Brain microvascular endothelial cell (primary cell): ENCODE data around the gene SCD5.
"Not testable (repeated sequence)": the region's sequence is repeated elsewhere in the genome, so short reads cannot be mapped to it uniquely, and the experiment has no call there.

ENCODE experiments used
- DNase-seq: peaks from one replicate; pipeline ENCODE4 v3.0.0-alpha.2; 2020
- H3K27ac ChIP-seq: fragments of 250-450 bp; sonication (Bioruptor Pico); 2 replicates; pipeline ENCODE4 v1.5.1; 2020; ENCODE audit warnings: mild to moderate bottlenecking, moderate library complexity
- H3K27me3 ChIP-seq: fragments of 250-450 bp; sonication (Bioruptor Pico); replicated peaks from 2 replicates; pipeline ENCODE4 v1.5.1; 2020; ENCODE audit warnings: mild to moderate bottlenecking
- H3K36me3 ChIP-seq: fragments of 250-450 bp; sonication (Bioruptor Pico); replicated peaks from 2 replicates; pipeline ENCODE4 v1.5.1; 2020; ENCODE audit warnings: mild to moderate bottlenecking
- H3K4me3 ChIP-seq: 2 replicates; pipeline ENCODE4 v1.5.1; 2011; ENCODE audit warnings: low read depth, mild to moderate bottlenecking, control low read depth, low read length, moderate library complexity
- CTCF ChIP-seq: IDR thresholded peaks from 2 replicates; pipeline ENCODE4 v1.5.1; 2011; ENCODE audit warnings: low read depth, mild to moderate bottlenecking, moderate library complexity, low read length, control low read depth, inconsistent platforms; ENCODE audit errors: missing control alignments
- in situ Hi-C: cut with HindIII; loops from 2 replicates; pipeline ENCODE4 v1.10.0; 2017; ENCODE audit warnings: low sequenced_read_pairs, low pct_ligation_motif_present

The SCD5 gene

GRCh38 chr4:82823062-82823461 lies 24.5 kb upstream of the SCD5 start:
- in situ Hi-C loops, result no loop called here
- no peaks in the 10 kb centered on the region for H3K27me3 ChIP-seq
- peak; percentile 73 for DNase-seq
- no peak overlapping the region for H3K4me3 ChIP-seq
- no peak for TF ChIP-seq CTCF
- H3K27ac ChIP-seq, result peak overlapping the region; percentile 49
- peaks cover 91% of the 10 kb centered on the region for H3K36me3 ChIP-seq

GRCh38 chr4:82820689-82821088 lies 22.1 kb upstream of the SCD5 start:
- no peak for DNase-seq
- in situ Hi-C loops, result no loop called here
- Histone ChIP-seq H3K4me3 (no peak overlapping the region), H3K27me3 (no peaks in the 10 kb centered on the region), H3K36me3 (peaks cover 88% of the 10 kb centered on the region), H3K27ac (no peak overlapping the region)
- no peak for TF ChIP-seq CTCF

GRCh38 chr4:82818664-82819662 lies 20.4 kb upstream of the SCD5 start:
- H3K27me3 ChIP-seq, result no peaks in the 10 kb centered on the region
- H3K4me3 ChIP-seq, result no peak overlapping the region
- H3K36me3 ChIP-seq, result peaks cover 71% of the 10 kb centered on the region
- TF ChIP-seq CTCF, result no peak
- no peak for DNase-seq
- H3K27ac ChIP-seq, result no peak overlapping the region
- in situ Hi-C loops, result no loop called here

- H3K4me3 ChIP-seq, H3K27ac ChIP-seq, H3K27me3 ChIP-seq, in situ Hi-C loops, DNase-seq: not testable (repeated sequence)
- H3K36me3 ChIP-seq, result peaks cover 53% of the 10 kb centered on the region
Observed at GRCh38 chr4:82816874-82817273, 18.3 kb upstream of the SCD5 start.

- no peak overlapping the region for H3K27ac ChIP-seq
- H3K27me3 ChIP-seq, result no peaks in the 10 kb centered on the region
- in situ Hi-C loops, result no loop called here
- no peak for DNase-seq
- H3K4me3 ChIP-seq, result no peak overlapping the region
- no peak for TF ChIP-seq CTCF
- peaks cover 28% of the 10 kb centered on the region for H3K36me3 ChIP-seq
Observed at GRCh38 chr4:82814034-82814433, 15.4 kb upstream of the SCD5 start.

GRCh38 chr4:82811838-82812341 lies 13.3 kb upstream of the SCD5 start:
- peak; percentile 41 for DNase-seq
- TF ChIP-seq CTCF, result no peak
- in situ Hi-C loops, result no loop called here
- H3K4me3 ChIP-seq, result no peak overlapping the region
- no peaks in the 10 kb centered on the region for H3K27me3 ChIP-seq
- peaks cover 7% of the 10 kb centered on the region for H3K36me3 ChIP-seq
- H3K27ac ChIP-seq, result no peak overlapping the region
